ENCODE results near the gene VPS36. TPM values are rescaled to one million over a fixed set of nuclear protein-coding genes. Genes with fewer than 3 reads are reported as not detected.
"Not testable (repeated sequence)": the region's sequence is repeated elsewhere in the genome, so short reads cannot be mapped to it uniquely, and the experiment has no call there.

Gene VPS36
- 12.6 and 21.2 TPM in 2 replicates for total RNA-seq (2014; rRNA removed; shearing (Covaris generic))

GRCh38 chr13:52450012-52450792, at the start of gene VPS36:
Gene VPS36 (minus strand): TSS chr13:52450634. CDS start chr13:52450594, 40 bp downstream.
- in situ Hi-C loops (cut with HindIII; ENCODE audit: low sequenced_read_pairs), result no loop called here

GRCh38 chr13:52497979-52498378, 47.5 kb upstream of the VPS36 start:
- in situ Hi-C loops (cut with HindIII; ENCODE audit: low sequenced_read_pairs); DNase-seq (ENCODE audit: low spot score): not testable (repeated sequence)

More at GRCh38 chr13:52450012-52450792, at the start of gene VPS36:
- DNase-seq (ENCODE audit: low spot score), result peak; percentile 94

GRCh38 chr13:52494241-52494640, 43.8 kb upstream of the VPS36 start:
- DNase-seq (ENCODE audit: low spot score); in situ Hi-C loops (cut with HindIII; ENCODE audit: low sequenced_read_pairs): not testable (repeated sequence)

GRCh38 chr13:52491015-52491414, 40.6 kb upstream of the VPS36 start:
- in situ Hi-C loops (cut with HindIII; ENCODE audit: low sequenced_read_pairs); DNase-seq (ENCODE audit: low spot score): not testable (repeated sequence)

GRCh38 chr13:52488763-52489162, 38.3 kb upstream of the VPS36 start:
- in situ Hi-C loops (cut with HindIII; ENCODE audit: low sequenced_read_pairs), result not testable (repeated sequence)

GRCh38 chr13:52487078-52487477, 36.6 kb upstream of the VPS36 start:
- DNase-seq (ENCODE audit: low spot score); in situ Hi-C loops (cut with HindIII; ENCODE audit: low sequenced_read_pairs): not testable (repeated sequence)

More at GRCh38 chr13:52488763-52489162, 38.3 kb upstream of the VPS36 start:
- DNase-seq (ENCODE audit: low spot score), result not testable (repeated sequence)

GRCh38 chr13:52480677-52481428, 30.4 kb upstream of the VPS36 start:
- DNase-seq (ENCODE audit: low spot score); in situ Hi-C loops (cut with HindIII; ENCODE audit: low sequenced_read_pairs): not testable (repeated sequence)

GRCh38 chr13:52468487-52468886, 18.1 kb upstream of the VPS36 start:
- DNase-seq (ENCODE audit: low spot score); in situ Hi-C loops (cut with HindIII; ENCODE audit: low sequenced_read_pairs): not testable (repeated sequence)

- in situ Hi-C loops (cut with HindIII; ENCODE audit: low sequenced_read_pairs), result no loop called here
- DNase-seq (ENCODE audit: low spot score), result no peak
These were observed 13.1 kb upstream of the VPS36 start for GRCh38 chr13:52463526-52463925.

GRCh38 chr13:52461265-52461664, 10.8 kb upstream of the VPS36 start:
- DNase-seq (ENCODE audit: low spot score), result no peak
- in situ Hi-C loops (cut with HindIII; ENCODE audit: low sequenced_read_pairs), result no loop called here

GRCh38 chr13:52459668-52460067, 9.2 kb upstream of the VPS36 start:
- in situ Hi-C loops (cut with HindIII; ENCODE audit: low sequenced_read_pairs), result no loop called here
- DNase-seq (ENCODE audit: low spot score), result no peak

- in situ Hi-C loops (cut with HindIII; ENCODE audit: low sequenced_read_pairs), result no loop called here
- peak; percentile 73 for DNase-seq (ENCODE audit: low spot score)
These were observed 5.2 kb upstream of the VPS36 start for GRCh38 chr13:52455677-52456041.

GRCh38 chr13:52454820-52455676, 4.6 kb upstream of the VPS36 start, which contains the start of gene CKAP2:
Gene CKAP2 (plus strand): TSS chr13:52455478. CDS start chr13:52455557, 79 bp downstream.
- in situ Hi-C loops (cut with HindIII; ENCODE audit: low sequenced_read_pairs), result no loop called here
- peak; percentile 97 for DNase-seq (ENCODE audit: low spot score)

GRCh38 chr13:52454459-52454819, 4.0 kb upstream of the VPS36 start:
- in situ Hi-C loops (cut with HindIII; ENCODE audit: low sequenced_read_pairs), result no loop called here
- DNase-seq (ENCODE audit: low spot score), result peak; percentile 72

GRCh38 chr13:52452470-52452869, 2.0 kb upstream of the VPS36 start:
- in situ Hi-C loops (cut with HindIII; ENCODE audit: low sequenced_read_pairs), result no loop called here
- no peak for DNase-seq (ENCODE audit: low spot score)

- no peak for DNase-seq (ENCODE audit: low spot score)
These were observed 836 bp upstream of the VPS36 start for GRCh38 chr13:52451135-52451804.

GRCh38 chr13:52450793-52451116, 321 bp upstream of the VPS36 start:
- in situ Hi-C loops (cut with HindIII; ENCODE audit: low sequenced_read_pairs), result no loop called here

More at GRCh38 chr13:52451135-52451804, 836 bp upstream of the VPS36 start:
- in situ Hi-C loops (cut with HindIII; ENCODE audit: low sequenced_read_pairs), result no loop called here

GRCh38 chr13:52449331-52450011, 963 bp downstream of the VPS36 start:
- peak; percentile 66 for DNase-seq (ENCODE audit: low spot score)
- in situ Hi-C loops (cut with HindIII; ENCODE audit: low sequenced_read_pairs), result no loop called here

More at GRCh38 chr13:52450793-52451116, 321 bp upstream of the VPS36 start:
- DNase-seq (ENCODE audit: low spot score), result no peak

Measured in G401 (cell line).